Bronchial epithelial cell (primary cell): ENCODE measurements around the gene SHOC2. TPM values are rescaled to one million over a fixed set of nuclear protein-coding genes. Genes with fewer than 3 reads are reported as not detected.

Experiments used
- DNase-seq: peaks from one replicate; pipeline ENCODE4 v3.0.0-alpha.2; 2010; ENCODE audit warnings: low read depth
- FAIRE-seq: peaks from 2 replicates; lab custom pipeline; 2011; peaks lifted over from hg19 to GRCh38; lab: Jason Lieb, UNC
- H3K27me3 ChIP-seq: 2 replicates; pipeline ENCODE4 v1.5.1; 2011; ENCODE audit warnings: low read length; ENCODE audit not compliant: control insufficient read depth, insufficient read depth
- H3K36me3 ChIP-seq: 2 replicates; pipeline ENCODE4 v1.5.1; 2011; ENCODE audit warnings: low read length; ENCODE audit not compliant: control insufficient read depth, insufficient read depth
- H3K4me3 ChIP-seq: 2 replicates; pipeline ENCODE4 v1.5.1; 2011; ENCODE audit warnings: mild to moderate bottlenecking, low read depth, low read length, control low read depth
- CTCF ChIP-seq: IDR thresholded peaks from 2 replicates; pipeline ENCODE4 v1.5.1; 2011; ENCODE audit warnings: mild to moderate bottlenecking, moderate library complexity, low read length, control low read depth, inconsistent platforms; ENCODE audit not compliant: insufficient read depth, severe bottlenecking
- total RNA-seq: library from RNA; depleted of rRNA; stranded (reverse); fragments of >200 nt; gene quantifications from 2 replicates; pipeline ENCODE4 v1.2.1, GENCODE V29; 2014

The SHOC2 gene
- total RNA-seq, 1 donor from 2014 or later, result 30.3 TPM

GRCh38 chr10:110897184-110897583, 22.2 kb upstream of the SHOC2 start:
- H3K36me3 ChIP-seq, result peaks cover 10% of the 10 kb centered on the region
- no peak for TF ChIP-seq CTCF
- H3K27me3 ChIP-seq, result no peaks in the 10 kb centered on the region
- no peak overlapping the region for H3K4me3 ChIP-seq
- DNase-seq, result no peak
- FAIRE-seq, result peak; percentile 60

- FAIRE-seq (no peak), DNase-seq (no peak)
- no peaks in the 10 kb centered on the region for H3K27me3 ChIP-seq
- peaks cover 10% of the 10 kb centered on the region for H3K36me3 ChIP-seq
- TF ChIP-seq CTCF, result no peak
- no peak overlapping the region for H3K4me3 ChIP-seq
Measured at GRCh38 chr10:110898391-110898790, 21.0 kb upstream of the SHOC2 start.

- no peak for TF ChIP-seq CTCF
Measured at GRCh38 chr10:110900983-110901382, 18.4 kb upstream of the SHOC2 start.

GRCh38 chr10:110901954-110902819, 17.2 kb upstream of the SHOC2 start:
- H3K36me3 ChIP-seq, result peaks cover 2% of the 10 kb centered on the region
- TF ChIP-seq CTCF, result no peak
- DNase-seq (peak; percentile 95), FAIRE-seq (no peak)
- no peaks in the 10 kb centered on the region for H3K27me3 ChIP-seq
- H3K4me3 ChIP-seq, result no peak overlapping the region

More at GRCh38 chr10:110900983-110901382, 18.4 kb upstream of the SHOC2 start:
- no peaks in the 10 kb centered on the region for H3K27me3 ChIP-seq
- DNase-seq (no peak), FAIRE-seq (no peak)
- no peak overlapping the region for H3K4me3 ChIP-seq
- peaks cover 6% of the 10 kb centered on the region for H3K36me3 ChIP-seq

GRCh38 chr10:110903280-110904278, 15.8 kb upstream of the SHOC2 start:
- no peak for TF ChIP-seq CTCF
- Histone ChIP-seq H3K36me3 (peaks cover 1% of the 10 kb centered on the region), H3K4me3 (no peak overlapping the region), H3K27me3 (no peaks in the 10 kb centered on the region)
- DNase-seq (no peak), FAIRE-seq (peak; percentile 40)
